Measurements from ENCODE around the gene GOSR2.

DNA sequence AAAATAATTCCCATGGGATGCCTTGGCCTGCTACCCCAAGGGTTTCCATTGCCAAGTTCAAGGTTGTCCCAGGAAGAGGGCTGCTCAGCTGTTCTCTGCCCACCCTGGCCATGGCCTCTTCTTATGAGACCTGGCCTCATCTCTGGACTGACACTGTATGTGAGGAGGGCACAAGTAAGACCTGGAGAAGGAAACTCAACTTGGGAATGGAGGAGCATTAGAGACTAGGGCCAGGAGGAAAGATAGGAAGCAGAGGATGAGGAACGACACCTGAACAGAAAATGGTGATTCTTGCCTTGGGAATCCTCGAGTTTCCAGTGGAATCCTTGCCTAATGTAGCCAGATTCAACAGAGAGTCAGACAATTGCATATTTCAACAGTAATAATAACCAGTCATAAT, 24.6 kb upstream of the GOSR2 start:
- TF ChIP-seq, protein P1, sequence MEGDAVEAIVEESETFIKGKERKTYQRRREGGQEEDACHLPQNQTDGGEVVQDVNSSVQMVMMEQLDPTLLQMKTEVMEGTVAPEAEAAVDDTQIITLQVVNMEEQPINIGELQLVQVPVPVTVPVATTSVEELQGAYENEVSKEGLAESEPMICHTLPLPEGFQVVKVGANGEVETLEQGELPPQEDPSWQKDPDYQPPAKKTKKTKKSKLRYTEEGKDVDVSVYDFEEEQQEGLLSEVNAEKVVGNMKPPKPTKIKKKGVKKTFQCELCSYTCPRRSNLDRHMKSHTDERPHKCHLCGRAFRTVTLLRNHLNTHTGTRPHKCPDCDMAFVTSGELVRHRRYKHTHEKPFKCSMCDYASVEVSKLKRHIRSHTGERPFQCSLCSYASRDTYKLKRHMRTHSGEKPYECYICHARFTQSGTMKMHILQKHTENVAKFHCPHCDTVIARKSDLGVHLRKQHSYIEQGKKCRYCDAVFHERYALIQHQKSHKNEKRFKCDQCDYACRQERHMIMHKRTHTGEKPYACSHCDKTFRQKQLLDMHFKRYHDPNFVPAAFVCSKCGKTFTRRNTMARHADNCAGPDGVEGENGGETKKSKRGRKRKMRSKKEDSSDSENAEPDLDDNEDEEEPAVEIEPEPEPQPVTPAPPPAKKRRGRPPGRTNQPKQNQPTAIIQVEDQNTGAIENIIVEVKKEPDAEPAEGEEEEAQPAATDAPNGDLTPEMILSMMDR (IDR thresholded peaks at IDR 0.05), result no peak
- no peak for TF ChIP-seq POLR2A (IDR thresholded peaks at IDR 0.05)

All from tibial nerve (tissue), 3 donors.